GM23248 (cell line): Measurements from ENCODE around the gene CCDC158.

Experiments
- EZH2 ChIP-seq: fragments of 200-600 bp; sonication (generic); IDR thresholded peaks from 2 replicates; pipeline ENCODE4 v1.6.1; 2018; ENCODE audit warnings: antibody characterized with exemption, mild to moderate bottlenecking; ENCODE audit not compliant: insufficient read depth, poor library complexity, severe bottlenecking
- EZH2phosphoT487 ChIP-seq: fragments of 200-600 bp; sonication (generic); IDR thresholded peaks from 2 replicates; pipeline ENCODE4 v1.6.1; 2018; ENCODE audit warnings: antibody characterized with exemption, moderate library complexity, mild to moderate bottlenecking, low read depth; ENCODE audit not compliant: insufficient read depth

DNA sequence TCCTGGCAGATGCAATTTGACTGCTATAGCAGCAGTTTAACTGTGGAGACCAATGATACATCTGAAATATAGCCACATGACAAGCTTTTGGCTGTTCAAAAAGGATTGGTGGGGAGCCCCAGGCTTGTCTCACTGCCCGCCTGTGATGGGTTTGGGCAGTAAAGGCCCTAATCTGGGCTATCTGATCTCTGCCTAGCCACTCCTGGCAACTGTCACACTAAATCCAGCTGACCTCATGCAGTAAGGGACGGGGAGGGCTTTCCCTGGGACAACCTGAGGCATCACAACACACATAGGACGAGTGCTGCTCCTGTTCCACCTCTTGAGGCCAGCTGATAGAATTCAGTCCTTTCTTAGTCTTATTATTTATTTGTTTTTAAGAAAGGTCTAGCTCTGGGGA lies 56.2 kb downstream of the CCDC158 start:
- TF ChIP-seq EZH2 (no peak), EZH2phosphoT487 (no peak)
